Measurements from ENCODE around the gene MACROD1.
A peak's percentile ranks its signal among the peaks of the same experiment; 100 is the strongest.

MACROD1 gene, protein sequence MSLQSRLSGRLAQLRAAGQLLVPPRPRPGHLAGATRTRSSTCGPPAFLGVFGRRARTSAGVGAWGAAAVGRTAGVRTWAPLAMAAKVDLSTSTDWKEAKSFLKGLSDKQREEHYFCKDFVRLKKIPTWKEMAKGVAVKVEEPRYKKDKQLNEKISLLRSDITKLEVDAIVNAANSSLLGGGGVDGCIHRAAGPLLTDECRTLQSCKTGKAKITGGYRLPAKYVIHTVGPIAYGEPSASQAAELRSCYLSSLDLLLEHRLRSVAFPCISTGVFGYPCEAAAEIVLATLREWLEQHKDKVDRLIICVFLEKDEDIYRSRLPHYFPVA

DNA sequence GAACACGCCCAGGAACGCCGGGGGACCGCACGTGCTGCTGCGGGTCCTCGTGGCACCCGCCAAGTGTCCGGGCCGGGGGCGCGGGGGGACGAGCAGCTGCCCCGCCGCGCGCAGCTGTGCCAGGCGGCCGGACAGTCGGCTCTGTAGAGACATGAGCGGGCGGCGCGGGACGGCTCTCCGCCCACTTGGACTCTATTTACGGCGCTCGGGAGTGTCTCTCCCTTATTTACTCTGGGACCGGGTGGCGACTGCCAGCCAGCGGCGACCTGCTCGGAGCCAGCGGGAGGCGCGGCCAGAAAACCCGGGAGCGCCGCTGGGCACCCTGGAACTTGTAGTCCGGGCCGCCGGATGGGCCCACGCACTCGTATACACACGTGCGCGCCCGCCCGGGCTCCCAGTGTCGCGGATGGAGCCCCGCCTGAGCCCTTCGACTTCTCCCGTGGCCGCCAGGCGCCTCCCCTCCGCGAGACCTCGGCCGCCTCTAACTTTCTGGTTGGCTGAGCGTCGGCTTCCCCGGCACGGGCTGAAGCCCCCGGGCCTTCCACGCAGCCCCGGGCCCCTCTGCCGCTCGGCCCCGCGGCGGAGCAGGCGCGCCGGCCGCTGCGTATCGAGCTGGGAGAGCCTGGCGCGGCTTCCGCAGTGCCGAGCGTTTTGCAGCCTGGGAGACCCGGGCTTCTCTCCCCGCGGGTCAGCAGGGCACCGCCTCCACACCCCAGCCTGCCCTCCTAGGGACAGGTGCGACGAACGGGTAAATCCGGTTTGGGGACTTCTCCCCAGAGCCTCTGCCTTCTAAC, at the start of gene MACROD1:
Gene MACROD1 (minus strand): TSS at position 272 of the 794 bp plus-strand sequence. CDS start 119 bp downstream, at position 153.
- peak; percentile 77 to 81 (median 79) for DNase-seq (ENCODE audit: low read depth in 3 of 3)

DNA sequence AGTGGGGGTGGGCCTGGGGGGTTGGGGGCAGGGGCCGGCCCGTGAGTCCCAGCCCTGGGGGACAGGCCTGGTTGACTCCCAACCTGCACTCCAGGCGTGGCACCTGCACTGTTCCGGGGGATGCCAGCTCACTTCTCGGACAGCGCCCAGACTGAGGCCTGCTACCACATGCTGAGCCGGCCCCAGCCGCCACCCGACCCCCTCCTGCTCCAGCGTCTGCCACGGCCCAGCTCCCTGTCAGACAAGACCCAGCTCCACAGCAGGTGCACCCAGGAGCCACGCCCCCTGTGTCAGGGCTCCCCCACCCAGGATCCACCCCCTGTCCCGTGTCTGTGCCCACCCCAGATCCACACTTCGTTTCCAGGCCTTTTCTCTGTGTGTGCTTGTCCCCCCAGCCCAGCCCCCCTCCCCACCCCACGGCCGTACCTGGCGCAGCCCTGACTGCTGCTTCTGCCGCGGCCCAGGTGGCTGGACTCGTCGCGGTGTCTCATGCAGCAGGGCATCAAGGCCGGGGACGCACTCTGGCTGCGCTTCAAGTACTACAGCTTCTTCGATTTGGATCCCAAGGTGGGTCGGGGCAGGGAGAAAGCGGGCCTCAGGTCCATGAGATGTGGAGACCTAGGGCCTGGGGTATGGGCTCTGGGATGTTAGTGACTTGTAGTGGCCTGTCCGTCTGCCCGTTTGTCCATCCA, 45.4 kb upstream of the MACROD1 start:
- DNase-seq (ENCODE audit: low read depth in 3 of 3) = no peak

DNA sequence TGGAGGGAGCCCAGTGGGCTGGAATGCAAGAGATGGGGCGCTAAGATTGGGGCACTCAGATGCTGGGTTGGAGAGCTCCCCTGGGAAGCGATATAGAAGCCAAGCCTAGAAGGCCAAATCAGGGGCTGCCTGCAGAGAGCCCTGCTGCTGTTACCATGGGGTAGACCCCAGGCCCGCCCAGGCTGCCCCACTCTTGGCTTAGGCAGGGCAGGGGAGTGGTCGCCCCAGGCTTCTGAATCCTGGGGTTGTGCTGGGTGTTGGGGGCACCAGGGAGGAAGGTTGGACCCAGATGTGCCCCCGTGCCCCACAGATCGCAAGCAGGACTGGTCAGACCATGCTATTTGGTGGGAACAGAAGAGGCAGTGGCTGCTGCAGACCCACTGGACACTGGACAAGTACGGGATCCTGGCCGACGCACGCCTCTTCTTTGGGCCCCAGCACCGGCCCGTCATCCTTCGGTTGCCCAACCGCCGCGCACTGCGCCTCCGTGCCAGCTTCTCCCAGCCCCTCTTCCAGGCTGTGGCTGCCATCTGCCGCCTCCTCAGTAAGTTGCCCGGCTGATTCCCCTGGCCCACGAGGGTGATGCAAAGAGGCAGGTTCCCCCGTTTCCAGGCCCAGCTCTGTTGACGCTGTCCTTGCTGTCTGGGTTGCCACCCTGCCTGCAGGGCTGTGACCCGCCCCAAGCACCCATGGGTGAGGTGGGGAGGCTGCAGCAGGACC, 44.5 kb upstream of the MACROD1 start:
- DNase-seq (ENCODE audit: low read depth in 3 of 3) = no peak

DNA sequence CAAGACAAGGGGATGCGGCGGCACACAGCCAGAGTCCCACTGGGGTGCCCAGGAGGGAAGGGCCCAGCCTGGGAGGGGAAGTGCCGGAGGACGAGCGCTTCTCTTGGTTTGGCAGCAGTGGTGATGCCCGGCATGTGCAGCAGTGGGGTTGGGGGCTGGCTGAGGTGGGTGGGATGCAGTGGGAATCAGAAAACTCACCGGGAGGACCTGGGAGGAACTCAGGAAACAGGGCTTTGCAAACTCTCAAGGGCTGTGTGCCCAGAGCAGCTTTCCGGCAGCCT, 43.6 kb upstream of the MACROD1 start:
- no peak for DNase-seq (ENCODE audit: low read depth in 3 of 3)

DNA sequence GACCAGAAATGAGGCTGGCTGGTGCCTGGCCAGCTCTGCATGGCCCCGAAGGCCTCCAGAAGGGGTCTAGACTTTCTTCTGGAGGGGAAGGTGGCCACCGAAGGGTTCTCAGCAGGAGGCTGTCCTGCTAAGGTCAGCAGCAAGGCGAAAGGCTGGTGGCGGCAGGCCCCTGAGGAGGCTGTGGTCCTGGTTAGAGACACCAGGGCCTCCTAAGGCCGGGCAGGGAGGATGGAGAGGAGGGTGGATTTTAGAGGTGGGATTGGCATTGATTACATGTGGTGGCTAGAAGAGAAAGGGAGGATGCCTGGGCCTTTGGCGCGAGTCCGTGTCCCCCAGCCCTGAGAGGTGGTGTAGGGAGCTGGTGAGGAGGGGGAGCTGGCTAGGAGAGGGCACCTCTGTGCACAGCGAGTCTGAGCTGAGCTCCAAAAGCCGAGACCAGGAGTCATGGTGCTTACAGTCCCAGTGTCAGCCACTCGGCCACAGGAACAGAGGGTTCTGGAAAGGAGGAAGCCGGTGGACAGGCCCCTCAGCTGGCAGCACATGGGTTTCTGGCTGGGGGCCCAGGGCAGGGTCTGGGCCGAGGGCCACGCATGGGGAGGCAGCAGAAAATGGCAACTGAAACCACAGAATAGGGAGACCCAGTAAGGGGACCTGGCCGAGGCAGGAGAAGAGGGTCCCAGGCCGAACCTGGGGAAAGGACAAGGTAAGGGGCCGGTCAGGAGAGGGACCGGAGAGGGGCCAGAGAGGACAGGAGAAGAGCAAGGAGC, 43.1 kb upstream of the MACROD1 start:
- no peak for DNase-seq (ENCODE audit: low read depth in 3 of 3)

DNA sequence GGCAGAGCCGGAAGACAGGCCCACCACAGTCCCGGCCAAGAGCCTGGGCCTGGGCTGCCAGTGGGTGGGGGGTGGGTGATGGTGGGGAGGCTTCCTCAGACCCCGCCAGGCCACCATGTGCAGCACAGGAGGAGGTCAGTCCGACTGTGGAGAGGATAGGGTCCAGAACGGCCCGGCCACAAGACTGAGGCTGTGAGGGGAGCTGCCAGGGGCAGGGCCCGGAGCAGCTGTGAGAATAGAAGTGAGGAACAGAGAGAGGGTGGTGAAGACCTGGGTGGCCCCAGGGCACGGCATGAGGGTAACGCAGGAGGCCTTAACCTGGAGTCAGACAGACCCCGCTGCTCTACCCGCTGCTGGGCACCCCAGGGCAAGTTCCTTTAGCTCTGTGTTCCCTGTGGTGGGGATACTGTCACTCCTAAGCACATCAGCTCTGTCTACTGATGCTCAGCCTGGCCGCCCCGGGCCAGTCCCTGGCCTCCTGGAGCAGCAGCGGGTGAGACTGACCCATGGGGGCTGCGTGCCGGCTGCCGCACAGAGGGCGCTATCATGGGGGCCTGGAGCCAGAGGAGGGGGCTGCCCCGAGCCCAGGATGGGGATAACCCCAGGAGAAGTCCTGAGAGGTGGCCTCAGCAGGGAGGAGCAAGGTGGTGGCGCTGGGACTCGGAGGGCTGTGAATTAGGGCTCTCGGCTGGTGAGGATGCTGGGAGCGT, 42.3 kb upstream of the MACROD1 start:
- DNase-seq (ENCODE audit: low read depth in 3 of 3) = no peak

DNA sequence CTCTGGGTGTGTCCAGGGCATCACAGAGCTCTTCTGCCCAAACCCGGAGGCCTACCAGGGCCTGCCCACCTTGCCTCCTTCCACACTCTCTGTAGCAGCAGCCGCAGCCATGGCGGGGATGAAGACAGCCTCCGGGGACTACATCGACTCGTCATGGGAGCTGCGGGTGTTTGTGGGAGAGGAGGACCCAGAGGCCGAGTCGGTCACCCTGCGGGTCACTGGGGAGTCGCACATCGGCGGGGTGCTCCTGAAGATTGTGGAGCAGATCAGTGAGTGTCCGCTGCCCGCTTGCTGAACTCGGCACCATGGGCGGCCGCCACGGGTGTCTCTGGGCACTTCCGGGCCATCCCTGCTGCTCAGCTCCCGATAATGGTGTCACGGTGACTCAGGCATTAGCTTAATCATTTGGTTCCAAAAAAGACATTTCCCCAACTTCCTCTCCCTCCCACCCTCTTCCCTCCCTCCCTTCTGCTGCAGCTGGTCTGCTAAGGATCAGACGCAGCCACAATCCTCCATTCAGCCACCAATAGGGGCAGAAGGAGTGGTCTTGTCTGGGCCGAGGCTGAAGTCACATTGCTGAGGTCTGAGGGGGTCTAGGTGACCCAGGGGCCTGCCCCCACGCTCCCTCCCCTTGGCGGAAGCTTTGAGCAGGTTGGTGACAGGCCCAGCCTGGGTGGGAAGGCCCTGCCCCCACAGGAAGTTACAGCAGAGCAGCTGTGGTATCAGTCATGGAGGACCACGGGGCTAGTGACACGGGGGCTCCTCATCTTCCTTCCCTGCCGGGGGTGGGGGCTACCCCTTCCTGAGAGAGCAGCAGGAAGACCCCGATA, 41.6 kb upstream of the MACROD1 start:
- DNase-seq (ENCODE audit: low read depth in 3 of 3) = peak in 2 of 3 donors; percentile 77 to 79

DNA sequence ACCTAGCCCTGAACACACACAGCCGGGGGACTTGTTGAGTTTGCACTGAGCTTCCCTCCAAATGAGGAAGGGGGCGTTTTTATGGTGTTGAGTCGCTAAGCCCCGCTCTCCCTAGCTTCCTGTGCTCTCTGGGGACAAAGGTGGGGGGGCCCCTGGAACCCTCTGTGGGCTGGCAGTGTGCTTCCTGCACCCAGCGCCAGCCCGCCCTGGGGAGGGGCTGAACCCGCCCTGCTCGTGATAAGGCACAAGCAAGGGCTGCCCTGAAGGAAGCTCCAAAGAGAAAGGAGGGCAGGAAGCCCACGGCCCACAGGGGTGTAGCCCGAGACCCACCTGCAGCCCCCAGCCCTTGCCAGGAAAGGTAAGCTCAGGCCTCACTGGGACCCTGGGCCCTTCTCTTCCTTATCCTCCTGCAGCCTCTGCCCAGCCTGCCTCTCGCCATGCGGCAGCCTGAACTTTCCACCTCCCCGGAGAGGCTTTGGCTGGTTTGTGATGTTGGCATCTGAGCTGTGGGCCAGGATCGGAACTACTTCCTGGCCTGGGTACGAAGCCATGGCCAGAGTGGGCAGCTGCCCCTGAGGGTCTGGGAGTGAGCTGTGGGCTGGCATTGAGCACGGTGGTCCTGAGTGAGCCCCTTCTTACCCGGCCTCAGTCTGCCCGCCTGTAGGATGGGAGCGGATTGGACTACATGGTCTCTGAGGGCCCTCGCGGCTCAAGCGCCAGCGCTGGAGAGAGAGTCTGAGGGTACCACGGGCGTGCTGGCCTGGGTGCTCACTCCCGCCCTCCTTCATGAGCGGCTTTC, 40.7 kb upstream of the MACROD1 start, which contains the start of gene FERMT3:
Gene FERMT3 (plus strand): TSS at position 265 of the 799 bp plus-strand sequence. CDS start 644 bp downstream, outside the sequence.
- peak in 2 of 3 donors; percentile 67 to 70 for DNase-seq (ENCODE audit: low read depth in 3 of 3)

DNA sequence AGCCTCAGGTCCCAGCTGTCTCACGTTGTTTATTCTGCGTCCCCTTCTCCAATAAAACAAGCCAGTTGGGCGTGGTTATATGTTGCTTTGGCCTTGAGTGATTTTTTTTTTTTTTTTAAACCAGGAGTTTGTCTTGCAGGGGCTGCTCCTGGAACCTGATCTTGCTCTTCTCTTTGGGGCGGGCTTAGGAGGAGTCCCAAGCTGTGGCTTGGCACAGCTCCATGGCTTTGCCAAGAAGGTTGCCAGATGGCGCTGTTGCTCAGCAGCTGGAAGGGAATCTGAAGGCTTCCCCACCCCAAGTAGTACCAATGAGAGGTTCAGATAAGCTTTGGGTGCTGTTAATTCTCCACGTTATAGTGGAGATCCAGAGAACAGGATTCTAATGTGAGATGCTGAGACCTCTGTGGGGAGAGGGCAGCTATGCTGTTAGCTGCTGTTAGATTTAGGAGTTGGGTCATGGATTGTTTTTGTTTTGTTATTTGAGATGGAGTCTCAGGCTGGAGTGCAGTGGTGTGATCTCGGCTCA, 38.6 kb upstream of the MACROD1 start:
- DNase-seq (ENCODE audit: low read depth in 3 of 3) = no peak

DNA sequence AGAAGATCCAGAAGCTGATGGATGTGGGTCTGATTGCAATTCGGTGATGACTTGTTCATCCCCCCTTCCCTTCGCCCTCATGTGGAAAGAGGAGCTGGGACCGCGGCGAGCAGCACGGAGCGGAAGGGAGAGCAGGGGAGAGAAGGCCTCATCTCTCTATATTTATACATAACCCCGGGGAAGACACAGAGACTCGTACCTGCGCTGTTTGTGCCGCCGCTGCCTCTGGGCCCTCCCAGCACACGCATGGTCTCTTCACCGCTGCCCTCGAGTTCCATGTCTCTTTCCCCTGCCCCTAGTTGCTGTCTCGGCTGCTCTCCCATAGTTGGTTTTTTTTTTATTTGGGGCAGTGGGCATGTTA, 38.1 kb upstream of the MACROD1 start:
- no peak for DNase-seq (ENCODE audit: low read depth in 3 of 3)

DNA sequence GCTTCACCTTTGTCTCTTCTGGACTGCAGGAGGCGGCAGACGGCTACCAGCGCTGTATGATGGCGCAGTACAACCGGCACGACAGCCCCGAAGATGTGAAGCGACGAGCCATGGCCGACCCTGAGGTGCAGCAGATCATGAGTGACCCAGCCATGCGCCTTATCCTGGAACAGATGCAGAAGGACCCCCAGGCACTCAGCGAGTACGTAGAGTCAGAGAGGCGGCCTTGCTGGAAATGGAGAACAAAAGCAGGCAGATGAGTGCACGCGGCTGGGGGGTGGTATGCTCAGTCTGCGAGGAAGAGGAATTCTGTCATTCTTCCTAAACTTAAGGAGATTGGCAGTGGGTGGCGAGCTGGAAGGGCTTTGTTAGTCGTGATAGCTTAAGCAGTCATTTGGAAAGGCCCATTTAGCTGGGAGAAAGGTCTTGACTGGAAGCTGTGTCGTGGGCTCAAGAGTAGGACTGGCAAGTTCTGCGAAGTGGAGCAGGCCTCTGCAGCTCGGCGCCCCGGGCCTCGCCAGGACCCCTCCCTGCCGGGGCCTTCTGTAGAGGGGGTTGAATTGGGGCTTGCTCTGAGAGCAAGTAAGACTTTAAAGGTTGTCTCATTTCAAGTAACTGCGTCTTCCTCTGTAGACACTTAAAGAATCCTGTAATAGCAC, 37.6 kb upstream of the MACROD1 start:
- DNase-seq (ENCODE audit: low read depth in 3 of 3) = no peak

DNA sequence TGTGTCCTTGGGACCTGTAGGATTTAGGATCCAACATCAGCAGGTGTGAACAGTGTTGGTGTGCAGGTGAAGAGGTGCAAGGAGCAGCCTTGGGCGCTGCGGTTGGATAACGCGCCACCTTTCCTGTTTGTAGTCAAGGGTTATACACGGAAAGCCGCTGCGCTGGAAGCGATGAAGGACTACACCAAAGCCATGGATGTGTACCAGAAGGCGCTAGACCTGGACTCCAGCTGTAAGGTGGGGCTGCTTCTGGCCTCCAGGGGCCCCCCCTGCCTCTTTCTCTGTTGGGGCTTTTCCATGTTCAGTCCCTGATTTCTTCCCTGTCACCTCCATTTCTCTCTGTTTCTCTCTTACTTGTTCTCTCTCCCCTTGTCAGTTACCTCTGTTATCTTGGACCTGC, 37.1 kb upstream of the MACROD1 start:
- no peak for DNase-seq (ENCODE audit: low read depth in 3 of 3)

DNA sequence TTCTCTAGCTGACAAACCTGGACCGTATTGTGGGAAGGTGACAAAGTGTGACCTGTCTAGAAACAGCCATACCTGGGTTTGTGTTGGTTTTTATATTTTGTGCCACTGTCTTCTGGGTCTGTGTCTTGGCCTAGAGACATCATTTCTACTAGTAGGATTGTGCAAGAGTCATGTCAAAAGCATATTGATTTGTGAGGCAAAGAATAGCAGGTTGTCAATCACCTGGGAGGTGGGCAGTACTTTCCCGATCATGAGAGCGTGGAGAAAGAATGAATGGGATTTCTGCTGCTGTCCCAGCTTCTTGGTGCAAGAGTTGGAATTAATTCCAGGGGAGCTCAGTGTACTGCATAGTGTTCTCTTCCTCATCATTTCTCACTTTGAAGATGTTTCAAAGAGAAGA, 35.6 kb upstream of the MACROD1 start:
- DNase-seq (ENCODE audit: low read depth in 3 of 3) = no peak

DNA sequence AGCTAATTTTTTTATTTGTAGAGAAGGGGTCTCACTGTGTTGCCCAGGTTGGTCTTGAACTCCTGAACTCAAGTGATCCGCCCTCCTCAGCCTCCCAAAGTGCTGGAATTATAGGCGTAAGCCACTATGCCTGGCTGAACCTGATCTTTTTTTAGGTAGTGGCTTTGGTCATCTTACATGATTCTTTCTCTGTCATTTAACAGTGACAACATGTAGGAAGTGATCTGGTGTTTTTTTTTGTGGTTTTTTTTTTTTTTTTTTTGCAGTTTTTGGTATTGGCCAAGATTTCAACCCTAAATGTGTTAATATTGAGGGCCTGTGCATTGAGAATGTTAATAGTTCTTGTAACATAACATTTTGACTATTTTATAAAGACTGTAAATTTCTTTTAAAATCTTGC, 32.6 kb upstream of the MACROD1 start:
- no peak for DNase-seq (ENCODE audit: low read depth in 3 of 3)

DNA sequence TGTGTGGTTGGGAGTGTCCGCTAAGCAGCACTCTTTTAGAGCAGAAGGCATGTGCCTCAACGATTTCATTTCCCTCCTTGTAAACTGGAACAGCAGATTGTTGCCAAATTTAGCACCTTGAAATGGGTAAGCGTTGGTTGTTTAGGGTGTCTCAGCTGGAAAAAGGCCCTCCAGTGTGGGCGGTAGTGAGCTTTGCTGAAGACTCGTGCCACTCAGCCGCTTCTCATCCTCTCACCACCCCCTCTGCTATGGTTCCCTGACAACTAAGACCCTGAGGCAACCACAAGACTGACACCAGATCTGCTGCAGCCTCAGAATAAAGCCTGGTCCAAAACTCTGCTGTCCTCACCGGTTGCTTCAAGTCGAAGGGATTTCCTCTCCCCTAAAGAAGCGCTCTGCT, 30.7 kb upstream of the MACROD1 start:
- DNase-seq (ENCODE audit: low read depth in 3 of 3) = no peak

DNA sequence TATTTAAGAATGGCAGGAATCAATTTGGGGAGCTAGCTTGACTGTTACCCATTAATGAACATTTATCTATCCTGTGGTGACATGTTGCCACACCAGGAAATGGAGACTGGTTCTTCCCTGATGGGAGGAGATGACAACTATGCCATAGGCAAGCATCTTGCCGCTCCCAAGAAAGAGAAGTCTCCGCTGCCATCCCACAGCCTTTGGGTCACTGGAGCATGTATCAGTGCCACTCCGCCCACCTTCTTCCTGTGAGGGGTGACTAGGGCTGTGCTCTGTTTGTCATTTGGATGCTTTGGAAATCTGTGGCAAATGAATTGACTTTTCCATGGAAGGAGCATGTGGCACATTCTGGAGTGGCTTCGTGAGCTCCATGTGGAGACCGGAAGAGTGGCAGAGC, 26.5 kb upstream of the MACROD1 start:
- DNase-seq (ENCODE audit: low read depth in 3 of 3) = no peak

DNA sequence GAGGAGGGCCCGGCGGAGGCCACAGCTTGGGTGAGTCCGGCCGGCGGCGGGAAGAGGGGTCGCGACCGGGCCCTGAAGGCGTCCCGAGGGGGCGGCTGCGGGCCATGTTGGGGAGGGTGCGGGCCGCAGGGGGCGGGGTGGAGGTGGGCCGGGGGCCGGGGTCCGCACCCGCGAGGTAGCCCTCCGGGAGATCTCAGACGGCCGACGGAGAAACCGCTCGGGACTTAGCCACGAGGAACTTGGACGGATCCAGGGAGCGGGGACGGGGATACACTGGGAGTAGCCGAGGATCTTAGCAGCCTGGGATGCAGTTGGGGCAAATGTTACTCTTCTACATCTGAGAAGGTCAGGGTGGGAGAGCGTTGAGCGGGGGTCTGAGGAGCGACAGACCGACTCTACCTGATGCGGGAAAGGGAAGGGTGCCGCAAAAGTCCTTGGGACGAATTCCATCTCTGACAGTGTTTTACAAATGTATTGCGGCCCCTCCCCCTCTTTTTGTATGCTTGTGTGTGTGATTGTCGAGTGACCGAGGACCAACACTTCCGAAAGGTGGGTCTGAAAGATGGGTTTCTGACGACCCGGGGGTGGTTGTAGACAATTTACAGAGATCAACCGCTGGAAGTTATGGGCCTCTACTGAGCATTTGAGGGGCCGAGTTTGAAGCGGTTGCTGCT, 20.7 kb upstream of the MACROD1 start:
- no peak for DNase-seq (ENCODE audit: low read depth in 3 of 3)

All from stimulated activated CD4-positive, alpha-beta T cell treated with anti-CD3 and anti-CD28 coated beads, TNF-alpha, amount 100 ng/mL, for 48 hours (primary cell).